Fibroblast of peridontal ligament (primary cell): ENCODE measurements around the gene WIZ.

Experiments
- DNase-seq: peaks from one replicate; pipeline ENCODE4 v3.0.0-alpha.2; 2010; ENCODE audit errors: extremely low read depth

The WIZ gene

GRCh38 chr19:15445807-15446376 is 3.9 kb downstream of the WIZ start:
- DNase-seq, result no peak

DNA sequence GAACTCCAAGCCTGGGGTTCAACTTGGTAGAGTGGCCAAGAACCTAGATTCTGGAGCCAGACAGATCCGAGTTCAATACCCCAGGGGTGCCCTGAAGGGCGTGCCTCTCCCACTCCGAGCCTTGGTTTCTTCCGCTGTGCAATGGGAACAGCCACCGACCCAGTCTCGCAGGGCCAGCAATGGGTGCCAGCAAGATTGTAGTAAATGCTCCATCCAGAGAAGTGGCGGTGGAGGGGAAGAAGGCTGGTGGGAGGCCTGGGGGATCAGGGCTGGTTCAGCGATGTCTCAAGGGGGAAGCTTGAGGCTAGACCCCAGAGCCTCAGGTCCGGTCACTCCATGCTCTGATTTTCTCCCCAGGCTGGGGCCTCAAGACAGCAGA is 4.5 kb downstream of the WIZ start:
- DNase-seq, result no peak

- DNase-seq, result no peak
Measured at GRCh38 chr19:15444505-15445226, 5.1 kb downstream of the WIZ start.

DNA sequence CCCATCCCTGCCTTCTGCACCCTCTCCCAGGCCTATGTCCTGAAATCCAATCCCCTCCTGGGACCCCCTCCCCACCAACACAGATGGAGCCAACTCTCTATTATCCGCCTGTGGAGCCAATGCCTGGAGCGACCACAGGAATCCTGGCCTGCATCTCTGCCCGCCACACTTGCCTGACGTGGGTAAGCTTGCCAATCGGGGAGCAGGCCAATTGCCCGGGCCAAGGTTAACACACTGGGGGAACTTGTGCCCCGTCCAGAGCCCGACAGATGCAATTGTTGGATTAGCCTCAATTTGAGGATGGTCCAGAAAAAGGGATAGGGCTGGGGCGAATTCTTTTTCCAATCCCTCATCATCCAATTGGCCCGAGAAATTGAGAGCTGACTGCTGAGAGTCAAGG is 5.9 kb downstream of the WIZ start:
- DNase-seq, result no peak

DNA sequence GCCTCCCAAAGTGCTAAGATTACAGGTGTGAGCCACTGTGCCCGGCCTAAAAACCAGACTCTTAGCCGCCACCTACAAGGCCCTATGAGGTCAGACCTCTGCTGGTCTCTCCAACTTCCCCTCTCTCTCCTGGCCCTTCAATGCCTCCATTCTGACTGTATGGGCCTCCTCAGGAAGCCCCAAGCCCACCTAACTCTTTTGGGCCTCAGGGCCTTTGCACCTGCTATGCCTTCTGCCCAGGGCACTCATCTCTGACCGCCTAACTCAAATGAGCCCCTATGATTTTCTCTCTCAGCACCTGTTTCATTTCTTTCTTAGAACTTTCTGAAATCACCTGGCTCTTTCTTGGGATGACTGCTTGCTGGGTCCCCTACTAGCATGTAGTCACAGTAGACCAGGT is 6.4 kb downstream of the WIZ start:
- no peak for DNase-seq

DNA sequence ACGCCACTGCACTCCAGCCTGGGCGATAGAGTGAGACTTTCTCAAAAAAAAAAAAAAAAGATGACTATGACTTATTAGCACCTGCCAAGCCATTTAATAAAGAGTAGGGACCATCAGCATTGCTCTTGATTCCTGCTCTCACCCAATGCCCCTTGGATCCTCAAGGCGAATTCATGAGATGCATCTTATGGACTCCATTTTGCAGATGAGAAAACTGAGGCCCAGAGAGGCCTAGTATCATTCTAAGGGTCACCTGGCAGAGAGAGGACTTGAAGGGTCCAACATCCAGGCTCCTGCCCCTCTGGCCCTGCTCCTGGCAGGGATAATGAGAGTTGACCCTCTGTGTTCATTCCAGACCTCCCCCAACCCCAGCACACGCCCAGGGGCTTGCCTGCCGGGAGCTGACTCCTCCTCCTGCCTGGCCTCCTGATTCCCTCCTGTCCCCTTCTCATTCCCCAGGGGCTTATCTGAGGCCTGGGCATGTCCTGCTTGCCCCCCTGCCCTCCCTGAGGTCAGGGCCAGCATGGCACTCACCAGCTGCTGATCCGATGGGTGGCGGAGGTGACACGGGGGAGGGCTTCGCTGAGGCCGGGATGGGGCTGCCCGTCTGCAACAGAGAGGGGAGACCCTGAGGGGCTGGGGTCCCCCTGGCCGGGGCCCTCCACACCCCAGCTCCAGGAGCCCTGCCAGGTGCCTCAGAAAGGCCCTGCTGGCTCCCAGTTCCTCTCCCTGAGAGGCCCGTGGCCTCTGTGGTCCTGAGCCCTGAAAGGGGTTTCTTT is 7.4 kb downstream of the WIZ start:
- no peak for DNase-seq

DNA sequence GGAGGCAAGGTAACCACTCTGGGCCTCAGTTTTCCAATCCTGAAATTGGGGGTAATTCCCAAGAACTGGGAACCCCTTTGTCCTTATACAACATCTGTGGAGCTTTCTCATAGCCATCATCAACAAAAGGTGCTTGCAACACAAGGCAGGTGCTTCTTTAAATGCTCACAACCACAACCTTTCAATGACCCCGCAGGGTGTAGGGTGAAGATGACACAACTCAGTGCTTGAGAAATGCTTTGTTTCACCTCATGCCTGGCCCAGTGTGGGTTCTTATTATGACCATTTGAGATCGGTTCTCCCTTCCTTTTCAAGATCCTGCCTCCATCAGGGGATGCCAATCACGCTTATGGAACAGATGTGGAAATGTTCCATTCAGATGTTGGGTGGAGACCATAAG is 8.4 kb downstream of the WIZ start:
- no peak for DNase-seq

DNA sequence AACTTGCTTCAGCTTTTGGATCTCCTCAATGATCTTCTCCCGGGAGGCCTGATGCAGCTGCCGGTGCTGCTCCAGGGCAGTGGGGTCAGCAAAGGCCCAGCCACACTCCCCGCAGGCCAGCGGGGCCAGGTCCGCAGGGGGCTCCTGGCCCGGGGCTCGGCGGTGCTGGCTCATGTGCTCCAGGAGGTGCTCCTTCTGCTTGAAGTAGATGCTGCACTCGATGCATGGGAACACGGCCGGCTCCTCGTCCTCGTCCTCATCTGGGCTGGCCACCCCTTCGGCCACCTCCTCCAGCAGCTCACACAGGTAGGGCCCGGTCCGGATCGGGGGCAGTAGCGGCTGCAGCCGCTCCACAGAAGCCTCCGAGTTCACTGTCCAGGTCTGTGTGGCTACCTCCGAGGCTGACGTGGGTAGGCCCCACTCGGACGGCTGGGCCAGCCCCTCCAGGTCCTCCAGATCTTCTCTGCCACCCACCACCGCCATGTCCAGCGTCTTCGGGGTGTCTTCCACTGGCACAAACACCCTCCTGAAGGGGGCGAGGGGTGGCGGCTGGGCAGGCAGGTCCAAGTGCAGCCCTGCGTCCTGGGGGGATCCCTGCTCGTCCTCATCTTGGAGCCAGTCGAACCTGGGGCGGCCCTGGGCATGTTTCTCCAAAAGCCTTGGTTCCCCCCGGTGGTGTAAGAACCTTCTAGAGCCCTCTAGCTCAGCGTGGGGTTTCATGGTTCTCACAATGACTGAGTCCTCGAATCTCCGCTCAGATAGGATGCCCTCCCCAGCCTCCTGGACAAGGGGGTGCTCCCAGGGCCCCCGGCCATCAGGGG is 9.7 kb downstream of the WIZ start:
- DNase-seq, result no peak

DNA sequence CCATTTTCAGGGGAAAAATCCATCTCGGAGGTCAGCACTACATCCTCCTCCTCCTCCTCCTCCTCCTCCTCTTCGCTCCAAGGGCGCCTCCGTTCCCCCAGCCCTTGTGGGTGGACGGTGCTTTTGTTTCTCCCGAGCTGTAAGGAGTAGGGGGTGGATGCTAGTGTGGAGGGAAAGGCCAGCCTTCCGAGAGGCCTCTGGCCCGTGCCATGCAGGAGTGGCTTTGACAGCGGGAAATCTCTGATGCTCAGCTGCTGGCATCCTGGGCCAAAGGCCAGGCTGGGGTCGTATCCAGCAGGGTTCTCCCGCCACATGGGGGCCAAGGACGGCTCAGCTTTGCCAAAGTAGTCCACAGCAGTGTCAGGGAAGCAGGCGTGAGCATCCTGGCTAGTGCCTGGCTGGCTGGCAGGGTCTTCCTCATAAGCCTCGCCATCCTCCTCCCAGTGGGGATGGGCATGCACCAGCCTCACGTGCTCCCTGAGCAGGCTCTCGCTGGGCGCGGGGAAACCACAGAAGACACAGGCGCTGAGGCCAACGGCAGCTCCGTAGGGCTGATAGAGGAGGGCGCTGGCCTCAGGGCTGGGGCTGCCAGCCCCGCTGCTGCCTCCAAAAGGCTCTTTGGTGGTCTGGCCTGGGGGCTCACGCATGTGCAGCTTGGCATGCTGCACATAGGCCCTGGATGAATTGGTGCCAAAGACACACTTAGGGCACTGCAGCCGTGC is 10.5 kb downstream of the WIZ start:
- no peak for DNase-seq

- DNase-seq, result no peak
Measured at GRCh38 chr19:15438577-15438976, 11.2 kb downstream of the WIZ start.

DNA sequence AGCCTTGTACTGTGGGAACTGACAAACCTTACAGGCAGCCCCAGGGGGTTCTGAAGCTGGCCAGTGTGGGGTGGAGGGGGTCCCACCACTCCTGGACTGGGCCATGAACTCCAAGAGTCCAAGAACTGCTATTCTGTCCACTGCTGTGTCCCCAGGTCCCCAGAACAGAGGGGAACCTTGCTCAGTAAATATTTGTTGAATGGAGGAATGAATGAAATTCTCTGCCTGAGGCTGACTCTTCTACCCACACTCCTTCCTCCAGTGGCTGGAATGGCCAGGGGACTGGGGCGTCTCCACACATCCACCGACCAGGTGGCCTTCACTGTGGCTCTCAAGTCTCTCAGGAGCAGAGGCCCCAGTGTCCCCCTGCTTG is 11.6 kb downstream of the WIZ start:
- DNase-seq, result no peak

GRCh38 chr19:15437355-15438123 is 12.2 kb downstream of the WIZ start:
- DNase-seq, result peak; percentile 36

GRCh38 chr19:15436826-15437110 is 13.0 kb downstream of the WIZ start:
- DNase-seq, result no peak

GRCh38 chr19:15436012-15436825 is 13.5 kb downstream of the WIZ start:
- DNase-seq, result no peak

DNA sequence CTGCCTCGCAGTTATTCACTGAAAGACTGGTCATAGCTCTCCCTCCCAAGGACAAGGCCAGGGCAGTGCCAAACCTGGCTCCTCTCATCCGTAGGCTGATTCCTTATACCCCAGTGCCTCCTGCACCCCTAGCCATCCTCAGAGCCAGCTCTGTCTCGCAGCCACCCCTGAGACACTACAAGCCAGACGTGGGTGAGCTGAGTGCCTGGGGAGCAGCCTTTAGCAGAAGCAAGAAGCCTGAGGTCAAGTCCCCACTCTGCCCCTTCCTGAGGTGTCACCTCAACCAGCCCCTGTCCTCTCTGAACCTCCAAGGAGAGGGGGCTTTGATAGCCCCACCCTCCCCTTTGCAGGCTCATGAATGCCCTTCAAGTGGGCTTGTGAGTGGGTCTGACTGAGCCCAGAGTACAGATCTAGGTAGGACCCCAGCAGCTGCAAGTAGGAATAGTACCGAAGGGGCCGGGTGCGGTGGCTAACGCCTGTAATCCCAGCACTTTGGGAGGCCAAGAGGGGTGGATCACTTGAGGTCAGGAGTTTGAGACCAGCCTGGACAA is 16.2 kb downstream of the WIZ start:
- DNase-seq, result no peak

GRCh38 chr19:15432629-15433518 is 16.9 kb downstream of the WIZ start:
- peak; percentile 78 for DNase-seq

GRCh38 chr19:15432018-15432494 is 17.7 kb downstream of the WIZ start:
- no peak for DNase-seq

DNA sequence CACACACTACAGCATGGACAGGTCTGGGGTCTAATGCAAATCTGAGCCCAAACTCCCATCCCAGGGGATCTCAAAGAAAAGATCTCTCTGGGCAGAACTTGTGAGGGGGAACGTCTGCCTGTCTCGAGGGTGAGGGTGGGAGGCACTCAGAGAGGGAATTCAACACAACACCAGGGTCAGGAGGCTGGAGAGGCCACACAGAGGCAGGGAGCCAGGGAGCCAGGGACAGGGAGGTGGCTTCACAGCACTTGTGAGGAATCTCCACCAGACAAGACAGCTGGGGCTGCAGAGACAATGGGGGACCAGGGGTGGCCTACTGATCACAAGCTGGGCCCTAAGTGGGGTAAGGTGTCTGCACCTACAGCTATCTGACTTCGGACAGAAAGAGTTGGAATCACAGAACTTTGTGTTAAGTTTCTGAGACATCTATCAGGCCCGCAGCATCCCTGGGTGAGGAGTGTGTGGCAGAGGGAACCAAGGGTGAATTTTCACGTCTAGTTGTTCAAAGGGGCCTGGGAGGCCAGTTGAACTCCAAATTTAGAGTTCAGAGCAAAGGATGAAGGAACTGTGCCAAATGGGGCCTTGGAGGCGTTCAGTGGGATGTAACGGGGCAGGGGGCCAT is 18.2 kb downstream of the WIZ start:
- DNase-seq, result no peak
